Chondrocyte (in vitro differentiated cells): Measurements from ENCODE around the gene FTSJ3. TPM values are rescaled to one million over a fixed set of nuclear protein-coding genes. Genes with fewer than 3 reads are reported as not detected.
"Not testable (repeated sequence)": the region's sequence is repeated elsewhere in the genome, so short reads cannot be mapped to it uniquely, and the experiment has no call there.

Experiments used
- DNase-seq: peaks from one replicate; pipeline ENCODE4 v3.0.0; 2021; ENCODE audit warnings: mixed read lengths, low spot score
- H3K27ac Mint-ChIP-seq: one replicate; pipeline ENCODE4 v1.8.0; 2021; ENCODE audit warnings: mild to moderate bottlenecking, moderate library complexity, mixed read lengths; ENCODE audit not compliant: unreplicated experiment
- H3K27me3 Mint-ChIP-seq: 2 replicates; pipeline ENCODE4 v1.8.0; 2021; ENCODE audit warnings: low read depth, mixed read lengths
- H3K36me3 Mint-ChIP-seq: 2 replicates; pipeline ENCODE4 v1.8.0; 2021; ENCODE audit warnings: low read depth, mixed read lengths
- H3K4me1 Mint-ChIP-seq: 2 replicates; pipeline ENCODE4 v1.8.0; 2021; ENCODE audit warnings: low read depth, mild to moderate bottlenecking, mixed read lengths
- H3K4me3 Mint-ChIP-seq: one replicate; pipeline ENCODE4 v1.8.0; 2021; ENCODE audit warnings: mild to moderate bottlenecking, moderate library complexity, mixed read lengths; ENCODE audit not compliant: unreplicated experiment
- H3K9me3 Mint-ChIP-seq: 2 replicates; pipeline ENCODE4 v1.8.0; 2021; ENCODE audit warnings: low read depth, mixed read lengths
- CTCF ChIP-seq: fragments of 200-600 bp; sonication (generic); IDR thresholded peaks from 2 replicates; pipeline ENCODE4 v1.5.0; 2021; ENCODE audit warnings: antibody characterized with exemption, mild to moderate bottlenecking, moderate library complexity
- long read RNA-seq: library from polyadenylated mRNA; stranded (forward); transcript quantifications from one replicate; pipeline ENCODE4 v2.0.0, GENCODE V29; 2021
- total RNA-seq: library from RNA; stranded (reverse); gene quantifications from 3 replicates; pipeline ENCODE4 v1.2.1, GENCODE V29; 2021

FTSJ3 gene, protein sequence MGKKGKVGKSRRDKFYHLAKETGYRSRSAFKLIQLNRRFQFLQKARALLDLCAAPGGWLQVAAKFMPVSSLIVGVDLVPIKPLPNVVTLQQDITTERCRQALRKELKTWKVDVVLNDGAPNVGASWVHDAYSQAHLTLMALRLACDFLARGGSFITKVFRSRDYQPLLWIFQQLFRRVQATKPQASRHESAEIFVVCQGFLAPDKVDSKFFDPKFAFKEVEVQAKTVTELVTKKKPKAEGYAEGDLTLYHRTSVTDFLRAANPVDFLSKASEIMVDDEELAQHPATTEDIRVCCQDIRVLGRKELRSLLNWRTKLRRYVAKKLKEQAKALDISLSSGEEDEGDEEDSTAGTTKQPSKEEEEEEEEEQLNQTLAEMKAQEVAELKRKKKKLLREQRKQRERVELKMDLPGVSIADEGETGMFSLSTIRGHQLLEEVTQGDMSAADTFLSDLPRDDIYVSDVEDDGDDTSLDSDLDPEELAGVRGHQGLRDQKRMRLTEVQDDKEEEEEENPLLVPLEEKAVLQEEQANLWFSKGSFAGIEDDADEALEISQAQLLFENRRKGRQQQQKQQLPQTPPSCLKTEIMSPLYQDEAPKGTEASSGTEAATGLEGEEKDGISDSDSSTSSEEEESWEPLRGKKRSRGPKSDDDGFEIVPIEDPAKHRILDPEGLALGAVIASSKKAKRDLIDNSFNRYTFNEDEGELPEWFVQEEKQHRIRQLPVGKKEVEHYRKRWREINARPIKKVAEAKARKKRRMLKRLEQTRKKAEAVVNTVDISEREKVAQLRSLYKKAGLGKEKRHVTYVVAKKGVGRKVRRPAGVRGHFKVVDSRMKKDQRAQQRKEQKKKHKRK
- total RNA-seq = 26.5 to 41.4 TPM (median 27.9 TPM) in 3 replicates
- long read RNA-seq, transcript FTSJ3-201 (21 exons, 3,559 nt) = major isoform, 42 of 69 reads
- long read RNA-seq, partial matches to known transcripts = 18 of 69 reads
- long read RNA-seq, other reads (novel, unspliced or antisense) = 9 of 69 reads

DNA sequence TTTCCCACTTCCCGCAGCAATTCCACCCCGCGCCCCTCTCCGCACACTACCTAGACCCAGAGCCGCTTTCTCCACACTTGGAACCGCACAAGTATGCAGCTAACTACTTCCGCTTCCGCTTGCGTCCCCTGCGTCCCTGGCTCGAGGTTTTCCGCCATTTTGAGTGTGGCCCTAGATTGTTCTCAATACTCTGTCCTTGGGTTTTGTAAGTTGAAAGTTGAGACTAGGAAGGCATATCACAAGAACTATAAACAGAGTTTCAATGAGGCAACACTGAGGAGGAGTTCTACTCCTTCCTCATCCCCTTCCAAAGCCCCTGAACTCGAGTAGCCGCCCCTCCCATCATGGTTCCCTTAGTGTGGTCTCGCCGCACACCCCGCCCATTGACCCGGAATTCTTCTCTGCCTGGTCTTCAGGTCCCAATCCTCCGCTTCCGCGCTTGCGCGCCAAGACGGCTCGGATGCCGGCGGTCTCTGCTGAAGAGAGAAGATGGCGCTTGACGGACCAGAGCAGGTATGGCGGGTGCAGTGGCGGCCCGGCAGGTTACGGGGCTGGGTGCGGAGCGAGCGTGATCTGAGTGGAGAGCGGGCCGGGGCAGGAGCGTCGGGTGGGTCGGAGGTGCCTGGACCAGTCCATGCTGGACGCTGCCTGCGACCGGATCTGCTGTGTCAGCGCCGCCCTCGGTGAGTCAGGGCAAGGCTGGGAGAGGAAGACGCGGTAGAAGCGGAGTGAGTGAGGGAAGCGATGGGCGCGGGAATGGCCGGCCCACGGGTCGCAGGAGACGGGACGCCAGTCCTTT lies at the start of gene FTSJ3, which contains the start of gene PSMC5:
FTSJ3 (minus strand) TSS at position 662 of the 799 bp plus-strand sequence. CDS start 761 bp downstream, outside the sequence.
PSMC5 (plus strand) TSS at position 430 of the 799 bp plus-strand sequence; CDS start at position 490, 60 bp downstream.
- DNase-seq = no peak
- Mint-ChIP-seq H3K27me3 (no peaks in the 10 kb centered on the region), H3K27ac (peak within 1 kb of the TSS; percentile 100), H3K36me3 (peaks cover 38% of the 10 kb centered on the region), H3K4me3 (peak within 1 kb of the TSS; percentile 99), H3K9me3 (no peaks in the 10 kb centered on the region), H3K4me1 (peaks cover 36% of the 10 kb centered on the region)
- TF ChIP-seq CTCF = peak; percentile 79

DNA sequence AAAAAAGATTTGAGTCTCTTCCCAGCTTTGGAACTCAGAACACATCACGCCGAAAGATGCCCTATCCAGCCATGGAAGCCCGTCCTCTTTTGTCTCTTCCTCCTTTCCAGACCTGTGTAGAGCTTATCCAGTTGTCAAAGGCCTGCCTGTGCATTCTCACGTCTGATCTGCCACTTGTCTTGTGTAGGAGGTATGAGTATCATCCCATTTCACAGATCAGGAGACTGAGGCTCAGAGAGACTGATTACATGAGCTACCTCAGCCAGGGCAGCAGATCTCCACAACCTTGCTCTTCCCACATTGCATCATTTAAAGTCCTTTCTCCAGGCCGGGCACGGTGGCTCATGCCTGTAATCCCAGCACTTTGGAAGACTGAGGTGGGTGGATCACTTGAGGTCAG lies 47.2 kb upstream of the FTSJ3 start:
- H3K27me3 Mint-ChIP-seq = peaks cover 17% of the 10 kb centered on the region
- not testable (repeated sequence) for DNase-seq, H3K27ac Mint-ChIP-seq, H3K4me1 Mint-ChIP-seq, H3K9me3 Mint-ChIP-seq, H3K36me3 Mint-ChIP-seq, H3K4me3 Mint-ChIP-seq

GRCh38 chr17:63874061-63874626 lies 46.7 kb upstream of the FTSJ3 start:
- not testable (repeated sequence) for H3K4me3 Mint-ChIP-seq, H3K9me3 Mint-ChIP-seq, DNase-seq, H3K36me3 Mint-ChIP-seq, H3K27ac Mint-ChIP-seq
- Mint-ChIP-seq H3K4me1 (peaks cover 11% of the 10 kb centered on the region), H3K27me3 (peaks cover 17% of the 10 kb centered on the region)

GRCh38 chr17:63873577-63873976 lies 46.1 kb upstream of the FTSJ3 start, which contains the start of gene CSH2:
Gene CSH2 (minus strand): TSS chr17:63873677. CDS start chr17:63873614, 63 bp downstream.
- Mint-ChIP-seq H3K27me3 (peaks cover 14% of the 10 kb centered on the region), H3K4me1 (peaks cover 11% of the 10 kb centered on the region)
- not testable (repeated sequence) for H3K4me3 Mint-ChIP-seq, DNase-seq, H3K27ac Mint-ChIP-seq, H3K36me3 Mint-ChIP-seq, H3K9me3 Mint-ChIP-seq

DNA sequence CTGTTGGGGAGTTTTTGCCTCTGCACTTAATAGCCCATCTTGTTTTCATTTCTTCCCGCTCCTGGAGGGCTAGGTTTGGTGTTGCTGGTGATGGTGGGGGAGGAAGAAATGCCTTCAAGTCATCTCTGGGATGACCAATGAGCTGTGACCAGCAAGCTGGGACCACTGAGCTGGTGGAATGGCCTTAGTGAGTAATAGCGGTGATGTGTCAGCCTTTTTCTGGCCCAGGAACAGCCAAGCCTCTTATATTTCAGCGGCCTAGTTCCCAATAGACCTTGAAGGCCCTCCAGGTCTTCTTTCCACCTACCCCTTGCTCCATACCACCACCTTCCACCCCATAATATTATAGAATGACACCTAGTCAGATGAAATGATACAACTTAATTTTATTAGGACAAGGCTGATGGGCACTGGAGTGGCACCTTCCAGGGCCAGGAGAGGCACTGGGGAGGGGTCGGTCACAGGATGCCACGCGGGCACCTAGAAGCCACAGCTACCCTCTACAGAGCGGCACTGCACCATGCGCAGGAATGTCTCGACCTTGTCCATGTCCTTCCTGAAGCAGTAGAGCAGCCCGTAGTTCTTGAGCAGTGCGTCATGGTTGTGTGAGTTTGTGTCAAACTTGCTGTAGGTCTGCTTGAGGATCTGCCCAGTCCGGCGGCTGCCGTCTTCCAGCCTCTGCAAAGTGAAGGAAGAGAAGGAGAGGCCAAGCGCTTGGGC lies 44.3 kb upstream of the FTSJ3 start:
- not testable (repeated sequence) for H3K4me3 Mint-ChIP-seq, H3K27ac Mint-ChIP-seq, H3K27me3 Mint-ChIP-seq, H3K36me3 Mint-ChIP-seq, H3K9me3 Mint-ChIP-seq, DNase-seq
- H3K4me1 Mint-ChIP-seq = peaks cover 11% of the 10 kb centered on the region

GRCh38 chr17:63870292-63870665 lies 42.8 kb upstream of the FTSJ3 start:
- not testable (repeated sequence) for H3K36me3 Mint-ChIP-seq, H3K27me3 Mint-ChIP-seq, H3K4me3 Mint-ChIP-seq, DNase-seq, H3K9me3 Mint-ChIP-seq
- H3K4me1 Mint-ChIP-seq = peaks cover 11% of the 10 kb centered on the region
- peak overlapping the region; percentile 49 for H3K27ac Mint-ChIP-seq
